SU-DHL-6 (cell line): ENCODE results near the gene TBX2.

Experiments used
- H2AFZ ChIP-seq: fragments of 200-600 bp; sonication (generic); 2 replicates; pipeline ENCODE4 v1.6.1; 2014; ENCODE audit warnings: low read depth, mild to moderate bottlenecking, moderate library complexity, mixed read lengths, antibody characterized with exemption, low read length; ENCODE audit not compliant: severe bottlenecking
- H3F3A ChIP-seq: fragments of 200-600 bp; shearing (Covaris generic); 2 replicates; pipeline ENCODE4 v1.6.0; 2016; ENCODE audit warnings: antibody characterized with exemption, mild to moderate bottlenecking; ENCODE audit not compliant: insufficient read depth
- H3K27ac ChIP-seq: fragments of 200-600 bp; sonication (generic); 2 replicates; pipeline ENCODE4 v1.5.1; 2016; ENCODE audit warnings: low read depth, mild to moderate bottlenecking, low read length, moderate library complexity, mixed read lengths
- H3K27me3 ChIP-seq: fragments of 200-600 bp; sonication (generic), shearing (Covaris generic); 2 replicates; pipeline ENCODE4 v1.6.0; 2014; ENCODE audit warnings: mild to moderate bottlenecking, low read length
- H3K36me3 ChIP-seq: fragments of 200-600 bp; sonication (generic); 2 replicates; pipeline ENCODE4 v1.6.1; 2014; ENCODE audit warnings: mild to moderate bottlenecking, low read length, mixed read lengths
- H3K4me2 ChIP-seq: fragments of 300-600, 200-600 bp; shearing (Covaris generic), sonication (generic); 2 replicates; pipeline ENCODE4 v1.6.0; 2014; ENCODE audit warnings: low read length, low read depth, mild to moderate bottlenecking; ENCODE audit not compliant: poor library complexity, severe bottlenecking
- H3K4me3 ChIP-seq: fragments of 200-600 bp; sonication (generic); 2 replicates; pipeline ENCODE4 v1.5.1; 2014; ENCODE audit warnings: antibody characterized with exemption, low read length, mild to moderate bottlenecking, mixed read lengths; ENCODE audit not compliant: insufficient read depth, poor library complexity, severe bottlenecking
- H3K79me2 ChIP-seq: fragments of 200-600 bp; sonication (generic); 2 replicates; pipeline ENCODE4 v1.6.1; 2014; ENCODE audit warnings: mild to moderate bottlenecking, low read length, moderate library complexity; ENCODE audit not compliant: insufficient read depth
- H3K9ac ChIP-seq: fragments of 200-600 bp; sonication (generic); 2 replicates; pipeline ENCODE4 v1.7.0; 2014; ENCODE audit warnings: mild to moderate bottlenecking, low read length
- H3K9me2 ChIP-seq: fragments of 200-600 bp; sonication (generic); replicated peaks from 2 replicates; pipeline ENCODE4 v1.6.1; 2014; ENCODE audit warnings: low read length; ENCODE audit not compliant: insufficient read depth
- H3K9me3 ChIP-seq: fragments of 200-600 bp; sonication (generic); 2 replicates; pipeline ENCODE4 v1.6.1; 2014; ENCODE audit warnings: low read length, mixed read lengths; ENCODE audit not compliant: insufficient read depth
- H4K20me1 ChIP-seq: fragments of 200-600 bp; sonication (generic); 2 replicates; pipeline ENCODE4 v1.6.1; 2014; ENCODE audit warnings: low read depth, mild to moderate bottlenecking, antibody characterized with exemption, low read length, moderate library complexity, mixed read lengths
- EZH2phosphoT487 ChIP-seq: fragments of 200-600 bp; sonication (generic), shearing (Covaris generic); conservative IDR thresholded peaks from 2 replicates; pipeline ENCODE4 v1.6.1; 2018; ENCODE audit warnings: mild to moderate bottlenecking, antibody characterized with exemption, low read length, moderate library complexity, mixed read lengths
- TF ChIP-seq, protein P1 (sequence below): fragments of 200-600 bp; sonication (generic); IDR thresholded peaks from one replicate; pipeline ENCODE4 v1.5.1; 2017; ENCODE audit warnings: antibody characterized with exemption, mild to moderate bottlenecking, low read length, moderate library complexity; ENCODE audit not compliant: insufficient read depth, poor library complexity, severe bottlenecking

Gene TBX2

DNA sequence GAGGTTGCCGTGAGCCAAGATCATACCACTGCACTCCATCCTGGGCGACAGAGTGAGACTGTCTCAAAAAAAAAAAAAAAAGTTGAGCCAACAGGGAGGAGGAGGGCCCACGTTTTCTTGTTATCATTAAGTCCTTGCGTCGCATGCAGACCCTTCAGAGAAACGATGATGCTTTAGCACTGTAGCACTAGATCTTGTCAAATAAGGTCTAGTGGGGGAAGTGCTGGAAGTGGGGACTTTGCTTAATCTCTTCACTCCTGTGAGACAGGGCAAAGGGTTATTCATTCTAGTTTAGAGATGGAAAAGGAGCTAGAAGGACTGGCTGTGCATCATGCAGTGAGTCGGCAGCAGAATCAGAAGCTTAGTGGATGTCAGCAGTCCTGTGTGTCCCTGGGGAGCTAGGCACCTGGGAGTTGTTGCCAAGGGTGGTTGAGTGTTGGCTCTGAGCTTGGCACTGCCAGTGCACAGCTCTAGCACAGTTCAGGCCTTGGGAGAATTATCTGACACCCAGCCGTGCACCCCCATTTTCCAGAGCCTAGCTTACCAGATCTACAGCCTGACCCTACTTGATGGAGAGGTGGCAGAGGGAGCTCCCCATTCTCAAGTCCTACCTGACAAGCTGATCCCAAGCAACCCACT lies 33.4 kb upstream of the TBX2 start:
- Histone ChIP-seq H3K9me3 (no peaks in the 10 kb centered on the region), H4K20me1 (no peaks in the 10 kb centered on the region), H3K4me3 (no peak overlapping the region), H2AFZ (no peak overlapping the region), H3K36me3 (no peaks in the 10 kb centered on the region), H3K79me2 (no peaks in the 10 kb centered on the region), H3K27ac (no peak overlapping the region), H3K4me2 (no peak overlapping the region), H3K9ac (no peak overlapping the region), H3K27me3 (no peaks in the 10 kb centered on the region), H3K9me2 (no peaks in the 10 kb centered on the region), H3F3A (no peaks in the 10 kb centered on the region)
- TF ChIP-seq EZH2phosphoT487 = no peak
- TF ChIP-seq, protein P1, sequence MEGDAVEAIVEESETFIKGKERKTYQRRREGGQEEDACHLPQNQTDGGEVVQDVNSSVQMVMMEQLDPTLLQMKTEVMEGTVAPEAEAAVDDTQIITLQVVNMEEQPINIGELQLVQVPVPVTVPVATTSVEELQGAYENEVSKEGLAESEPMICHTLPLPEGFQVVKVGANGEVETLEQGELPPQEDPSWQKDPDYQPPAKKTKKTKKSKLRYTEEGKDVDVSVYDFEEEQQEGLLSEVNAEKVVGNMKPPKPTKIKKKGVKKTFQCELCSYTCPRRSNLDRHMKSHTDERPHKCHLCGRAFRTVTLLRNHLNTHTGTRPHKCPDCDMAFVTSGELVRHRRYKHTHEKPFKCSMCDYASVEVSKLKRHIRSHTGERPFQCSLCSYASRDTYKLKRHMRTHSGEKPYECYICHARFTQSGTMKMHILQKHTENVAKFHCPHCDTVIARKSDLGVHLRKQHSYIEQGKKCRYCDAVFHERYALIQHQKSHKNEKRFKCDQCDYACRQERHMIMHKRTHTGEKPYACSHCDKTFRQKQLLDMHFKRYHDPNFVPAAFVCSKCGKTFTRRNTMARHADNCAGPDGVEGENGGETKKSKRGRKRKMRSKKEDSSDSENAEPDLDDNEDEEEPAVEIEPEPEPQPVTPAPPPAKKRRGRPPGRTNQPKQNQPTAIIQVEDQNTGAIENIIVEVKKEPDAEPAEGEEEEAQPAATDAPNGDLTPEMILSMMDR = no peak

DNA sequence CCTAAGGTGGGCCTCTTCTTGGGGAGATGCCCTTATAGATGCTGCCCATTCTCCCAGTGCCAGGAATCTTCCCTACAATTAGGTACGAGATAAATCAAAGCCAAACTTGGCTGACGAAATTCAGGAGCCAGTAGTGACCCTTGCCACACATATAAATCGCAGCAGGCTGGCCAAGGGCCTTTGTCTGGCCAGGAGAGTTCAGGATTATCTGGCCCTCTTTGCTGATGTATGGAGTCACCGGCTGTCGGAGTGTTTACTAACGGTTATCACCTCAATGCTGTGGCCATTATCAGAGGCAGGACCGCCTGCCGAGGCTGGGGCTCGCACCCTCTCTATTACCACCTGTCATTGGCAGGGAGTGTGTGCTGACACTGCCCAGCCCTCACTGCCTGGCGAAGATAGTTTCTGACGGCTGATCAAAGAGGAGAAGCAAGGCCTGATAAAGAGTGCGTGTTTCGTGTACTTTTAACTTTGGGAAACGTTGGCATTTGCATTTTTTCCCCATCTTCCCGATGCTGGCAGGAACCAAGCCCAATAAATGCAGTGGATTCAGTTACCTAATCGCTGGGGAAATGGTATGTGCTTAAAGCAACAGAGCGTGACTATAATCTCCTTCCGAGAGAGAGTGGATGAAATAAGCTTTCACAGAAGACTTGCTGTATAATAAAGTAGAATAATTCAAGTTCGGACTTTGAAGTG lies 32.8 kb upstream of the TBX2 start:
- no peak overlapping the region for H3K4me3 ChIP-seq
- TF ChIP-seq, protein P1 = no peak
- TF ChIP-seq EZH2phosphoT487 = no peak
- no peak overlapping the region for H3K9ac ChIP-seq
- H3F3A ChIP-seq = no peaks in the 10 kb centered on the region
- H3K27me3 ChIP-seq = no peaks in the 10 kb centered on the region
- no peak overlapping the region for H3K27ac ChIP-seq
- no peaks in the 10 kb centered on the region for H3K9me3 ChIP-seq
- H4K20me1 ChIP-seq = no peaks in the 10 kb centered on the region
- no peak overlapping the region for H3K4me2 ChIP-seq
- H3K36me3 ChIP-seq = no peaks in the 10 kb centered on the region
- no peak overlapping the region for H2AFZ ChIP-seq
- H3K9me2 ChIP-seq = no peaks in the 10 kb centered on the region
- H3K79me2 ChIP-seq = no peaks in the 10 kb centered on the region

DNA sequence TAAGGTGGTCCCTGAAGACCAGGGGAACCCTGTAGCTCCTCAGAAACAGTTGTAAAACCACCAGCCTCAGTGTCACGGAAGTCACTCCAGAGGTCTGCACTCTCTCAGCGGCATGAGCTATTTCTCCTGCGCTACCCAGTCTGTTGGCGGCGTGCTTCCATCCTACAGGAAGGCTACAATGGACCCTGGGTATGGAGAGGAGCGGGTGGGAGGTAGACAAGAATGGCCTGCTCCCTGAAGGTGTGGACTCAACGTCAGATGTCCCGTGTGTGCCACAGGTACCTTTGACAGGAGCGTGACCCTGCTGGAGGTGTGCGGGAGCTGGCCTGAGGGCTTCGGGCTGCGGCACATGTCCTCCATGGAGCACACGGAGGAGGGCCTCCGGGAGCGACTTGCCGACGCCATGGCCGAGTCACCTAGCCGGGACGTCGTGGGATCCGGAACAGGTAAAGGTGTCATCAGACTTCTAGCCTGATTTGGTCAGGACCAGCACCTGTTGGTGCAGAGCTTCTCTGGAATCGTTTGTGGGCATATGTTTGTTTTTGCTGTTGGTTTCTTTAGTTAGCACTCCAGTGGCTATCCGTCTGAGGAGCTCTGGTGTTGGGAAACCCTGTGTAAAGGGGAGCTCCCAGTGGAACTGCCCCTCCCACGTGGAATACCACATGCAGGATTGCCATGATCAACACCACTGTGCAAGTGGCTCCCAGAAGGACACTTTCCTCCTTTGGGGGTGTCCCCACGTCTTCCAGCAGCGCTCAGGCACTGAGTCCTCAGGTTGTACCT lies 31.4 kb upstream of the TBX2 start:
- H3F3A ChIP-seq = no peaks in the 10 kb centered on the region

More for the DNA sequence above, 31.4 kb upstream of the TBX2 start:
- Histone ChIP-seq H3K9me3 (no peaks in the 10 kb centered on the region), H3K4me3 (no peak overlapping the region), H4K20me1 (no peaks in the 10 kb centered on the region), H3K79me2 (no peaks in the 10 kb centered on the region), H3K27ac (no peak overlapping the region), H3K36me3 (no peaks in the 10 kb centered on the region), H3K9me2 (no peaks in the 10 kb centered on the region), H3K27me3 (no peaks in the 10 kb centered on the region), H2AFZ (no peak overlapping the region), H3K4me2 (no peak overlapping the region), H3K9ac (no peak overlapping the region)
- TF ChIP-seq, protein P1 = no peak
- no peak for TF ChIP-seq EZH2phosphoT487
